HCT116 (cell line): ENCODE measurements around the gene ITGB6.

Experiments used
- POLR2AphosphoS5 ChIP-seq: IDR thresholded peaks from 2 replicates; pipeline ENCODE4 v1.6.1; 2011; ENCODE audit warnings: mild to moderate bottlenecking, low read depth, low read length, moderate library complexity
- SP1 ChIP-seq: IDR thresholded peaks from 2 replicates; pipeline ENCODE4 v1.6.1; 2012; ENCODE audit warnings: low read depth
- TF ChIP-seq, protein P1 (sequence below), 3 experiments: fragments of 200-600 bp in 1 of 3; sonication (generic) in 1 of 3; IDR thresholded peaks in 2 of 3; conservative IDR thresholded peaks in 1 of 3; 2 replicates each; pipeline ENCODE4 v1.5.1; 2012 to 2017; ENCODE audit warnings: low read depth in 2 of 3, low read length in 2 of 3, antibody characterized with exemption in 1 of 3, borderline replicate concordance in 1 of 3, control low read depth in 1 of 3, mild to moderate bottlenecking in 1 of 3, mixed read lengths in 1 of 3, mixed run types in 1 of 3, moderate library complexity in 1 of 3; ENCODE audit not compliant: insufficient read depth in 1 of 3

DNA sequence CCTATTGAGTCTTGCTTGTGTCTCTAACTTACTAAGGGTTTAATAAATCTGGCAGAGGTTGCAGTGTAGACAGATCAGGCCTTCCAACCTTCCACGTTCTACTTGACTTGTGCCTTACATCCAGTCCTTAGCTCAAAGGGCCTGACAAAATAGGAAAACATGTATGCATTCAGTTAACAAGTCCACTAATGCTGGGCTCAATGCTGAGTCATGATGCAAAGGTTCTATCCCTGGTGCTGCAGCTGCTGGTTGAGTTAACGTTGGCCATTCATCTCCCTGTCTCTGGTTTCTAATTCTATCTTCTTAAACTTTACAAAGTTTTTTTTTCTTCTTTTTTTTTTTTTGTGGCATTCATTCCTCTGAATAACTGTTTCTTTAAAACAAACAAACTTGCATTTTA is 46.3 kb upstream of the ITGB6 start:
- TF ChIP-seq POLR2AphosphoS5: no peak
- no peak for TF ChIP-seq SP1
- TF ChIP-seq, protein P1, sequence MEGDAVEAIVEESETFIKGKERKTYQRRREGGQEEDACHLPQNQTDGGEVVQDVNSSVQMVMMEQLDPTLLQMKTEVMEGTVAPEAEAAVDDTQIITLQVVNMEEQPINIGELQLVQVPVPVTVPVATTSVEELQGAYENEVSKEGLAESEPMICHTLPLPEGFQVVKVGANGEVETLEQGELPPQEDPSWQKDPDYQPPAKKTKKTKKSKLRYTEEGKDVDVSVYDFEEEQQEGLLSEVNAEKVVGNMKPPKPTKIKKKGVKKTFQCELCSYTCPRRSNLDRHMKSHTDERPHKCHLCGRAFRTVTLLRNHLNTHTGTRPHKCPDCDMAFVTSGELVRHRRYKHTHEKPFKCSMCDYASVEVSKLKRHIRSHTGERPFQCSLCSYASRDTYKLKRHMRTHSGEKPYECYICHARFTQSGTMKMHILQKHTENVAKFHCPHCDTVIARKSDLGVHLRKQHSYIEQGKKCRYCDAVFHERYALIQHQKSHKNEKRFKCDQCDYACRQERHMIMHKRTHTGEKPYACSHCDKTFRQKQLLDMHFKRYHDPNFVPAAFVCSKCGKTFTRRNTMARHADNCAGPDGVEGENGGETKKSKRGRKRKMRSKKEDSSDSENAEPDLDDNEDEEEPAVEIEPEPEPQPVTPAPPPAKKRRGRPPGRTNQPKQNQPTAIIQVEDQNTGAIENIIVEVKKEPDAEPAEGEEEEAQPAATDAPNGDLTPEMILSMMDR (IDR thresholded peaks at IDR 0.05 in 2 of 3, conservative IDR thresholded peaks at IDR 0.05 in 1 of 3; ENCODE audit: borderline replicate concordance in 1 of 3, insufficient read depth in 1 of 3, low read depth in 2 of 3, low read length in 2 of 3): no peak
